Measurements from ENCODE around the gene TRDMT1. TPM values are rescaled to one million over a fixed set of nuclear protein-coding genes. Genes with fewer than 3 reads are reported as not detected.
A peak's percentile ranks its signal among the peaks of the same experiment; 100 is the strongest.

Gene TRDMT1
- total RNA-seq, 1 donor from 2014 or later, result 35.6 TPM

- no peak overlapping the region for H2AFZ ChIP-seq (replicated peaks)
- no peaks in the 10 kb centered on the region for H3K27me3 ChIP-seq
- peaks cover 48% of the 10 kb centered on the region for H3K36me3 Mint-ChIP-seq
- peaks cover 52% of the 10 kb centered on the region for H3F3A ChIP-seq (ENCODE audit: low read depth)
- peak overlapping the region; percentile 74 for H3K4me3 ChIP-seq
- H3K9me3 Mint-ChIP-seq, result no peaks in the 10 kb centered on the region
- peaks cover 18% of the 10 kb centered on the region for H3K27me3 Mint-ChIP-seq (ENCODE audit: insufficient read depth, low read depth)
- TF ChIP-seq CTCF (IDR thresholded peaks at IDR 0.05), result no peak
- TF ChIP-seq EZH2 (IDR thresholded peaks at IDR 0.05), result no peak
- TF ChIP-seq EZH2phosphoT487 (IDR thresholded peaks at IDR 0.05), result no peak
- no peak overlapping the region for H3K9ac ChIP-seq
- H4K20me1 ChIP-seq (ENCODE audit: low read depth), result peaks cover 38% of the 10 kb centered on the region
- DNase-seq (ENCODE audit: low spot score), result no peak
- H3K4me2 ChIP-seq, result peak overlapping the region; percentile 89
- peaks cover 22% of the 10 kb centered on the region for H3K4me1 ChIP-seq
- peak overlapping the region; percentile 98 for H3K27ac Mint-ChIP-seq
- peaks cover 61% of the 10 kb centered on the region for H3K4me1 Mint-ChIP-seq
- peaks cover 25% of the 10 kb centered on the region for H3K36me3 ChIP-seq
- peak overlapping the region; percentile 97 for H3K4me3 Mint-ChIP-seq
- peaks cover 40% of the 10 kb centered on the region for H3K79me2 ChIP-seq (ENCODE audit: low read depth)
- no peaks in the 10 kb centered on the region for H3K9me3 ChIP-seq (ENCODE audit: low read depth)
- no peak overlapping the region for H3K27ac ChIP-seq
Observed at GRCh38 chr10:17231788-17232187, 30.3 kb upstream of the TRDMT1 start.

GRCh38 chr10:17229967-17230682, 28.7 kb upstream of the TRDMT1 start:
- H3K4me1 Mint-ChIP-seq, result peaks cover 60% of the 10 kb centered on the region

GRCh38 chr10:17229717-17229966, 28.2 kb upstream of the TRDMT1 start:
- H3K4me3 ChIP-seq, result peak overlapping the region; percentile 74
- H4K20me1 ChIP-seq (ENCODE audit: low read depth), result peaks cover 38% of the 10 kb centered on the region
- Mint-ChIP-seq H3K27me3 (ENCODE audit: insufficient read depth, low read depth) (peaks cover 14% of the 10 kb centered on the region), H3K9me3 (no peaks in the 10 kb centered on the region), H3K36me3 (peaks cover 34% of the 10 kb centered on the region), H3K27ac (peak overlapping the region; percentile 92), H3K4me1 (peaks cover 58% of the 10 kb centered on the region), H3K4me3 (peak overlapping the region; percentile 97)
- no peaks in the 10 kb centered on the region for H3K9me3 ChIP-seq (ENCODE audit: low read depth)
- peak overlapping the region; percentile 70 for H2AFZ ChIP-seq (replicated peaks)
- H3K4me1 ChIP-seq, result peaks cover 25% of the 10 kb centered on the region
- H3K4me2 ChIP-seq, result peak overlapping the region; percentile 89
- peak; percentile 73 for DNase-seq (ENCODE audit: low spot score)
- no peaks in the 10 kb centered on the region for H3K27me3 ChIP-seq
- TF ChIP-seq CTCF (IDR thresholded peaks at IDR 0.05) (no peak), EZH2 (IDR thresholded peaks at IDR 0.05) (no peak), EZH2phosphoT487 (IDR thresholded peaks at IDR 0.05) (no peak)
- H3K79me2 ChIP-seq (ENCODE audit: low read depth), result peaks cover 40% of the 10 kb centered on the region
- peaks cover 11% of the 10 kb centered on the region for H3K36me3 ChIP-seq
- peak overlapping the region; percentile 38 for H3K9ac ChIP-seq
- H3F3A ChIP-seq (ENCODE audit: low read depth), result peaks cover 43% of the 10 kb centered on the region
- H3K27ac ChIP-seq, result no peak overlapping the region

More at GRCh38 chr10:17229967-17230682, 28.7 kb upstream of the TRDMT1 start:
- H3K9me3 ChIP-seq (ENCODE audit: low read depth), result no peaks in the 10 kb centered on the region
- peaks cover 11% of the 10 kb centered on the region for H3K36me3 ChIP-seq
- peaks cover 25% of the 10 kb centered on the region for H3K4me1 ChIP-seq
- Mint-ChIP-seq H3K4me3 (peak overlapping the region; percentile 97), H3K9me3 (no peaks in the 10 kb centered on the region), H3K27me3 (ENCODE audit: insufficient read depth, low read depth) (peaks cover 17% of the 10 kb centered on the region), H3K27ac (peak overlapping the region; percentile 98), H3K36me3 (peaks cover 39% of the 10 kb centered on the region)
- H3F3A ChIP-seq (ENCODE audit: low read depth), result peaks cover 46% of the 10 kb centered on the region
- peaks cover 38% of the 10 kb centered on the region for H4K20me1 ChIP-seq (ENCODE audit: low read depth)
- no peak for TF ChIP-seq EZH2phosphoT487 (IDR thresholded peaks at IDR 0.05)
- no peak for TF ChIP-seq CTCF (IDR thresholded peaks at IDR 0.05)
- TF ChIP-seq EZH2 (IDR thresholded peaks at IDR 0.05), result no peak
- no peak overlapping the region for H3K27ac ChIP-seq
- H3K4me2 ChIP-seq, result peak overlapping the region; percentile 89
- H3K79me2 ChIP-seq (ENCODE audit: low read depth), result peaks cover 40% of the 10 kb centered on the region
- DNase-seq (ENCODE audit: low spot score), result peak; percentile 93
- peak overlapping the region; percentile 38 for H3K9ac ChIP-seq
- peak overlapping the region; percentile 74 for H3K4me3 ChIP-seq
- peak overlapping the region; percentile 80 for H2AFZ ChIP-seq (replicated peaks)
- no peaks in the 10 kb centered on the region for H3K27me3 ChIP-seq

All from neural progenitor cell (in vitro differentiated cells).